ENCODE data around the gene GJC3. TPM values are rescaled to one million over a fixed set of nuclear protein-coding genes. Genes with fewer than 3 reads are reported as not detected.

The GJC3 gene
- total and polyA plus RNA-seq, 9 of the 15 experiments (the other 6 are each of a cell fraction or from before 2014, with no cell fraction given), result 0.10 to 0.45 (median 0.28) TPM; not detected in 1

GRCh38 chr7:99898836-99899235 is 30.6 kb downstream of the GJC3 start:
- no peak for FAIRE-seq
- intact Hi-C loops (cut with micrococcal nuclease), result no loop called here
- CTCF ChIA-PET (ENCODE audit: low intra/inter-chr PET ratio), result no interaction called here
- Histone ChIP-seq H3K27me3 (ENCODE audit: control insufficient read depth in 2 of 2, insufficient read depth in 2 of 2, low read length in 2 of 2) (no peaks in the 10 kb centered on the region), H3K36me3 (ENCODE audit: control insufficient read depth, insufficient read depth, low read length) (peaks cover 36% of the 10 kb centered on the region; the same call in 2 of the 3 replicates), H3K4me1 (replicated peaks in 1 of 2; ENCODE audit: control insufficient read depth in 2 of 2, insufficient read depth in 2 of 2, low read length in 2 of 2) (no peaks in the 10 kb centered on the region; a peak in 2 of 5 replicates), H2AFZ (ENCODE audit: low read depth, low read length) (no peak overlapping the region), H3K27ac (ENCODE audit: extremely low read depth, low read depth, low read length) (no peak overlapping the region), H3K4me2 (ENCODE audit: insufficient read depth, low read length) (no peak overlapping the region), H3K9me1 (ENCODE audit: control insufficient read depth, insufficient read depth, low read length) (no peaks in the 10 kb centered on the region), H3K9ac (ENCODE audit: insufficient read depth in 1 of 2, low read depth in 2 of 2, low read length in 2 of 2) (no peak overlapping the region), H3K9me3 (replicated peaks; ENCODE audit: control insufficient read depth, insufficient read depth, low read depth, low read length) (no peaks in the 10 kb centered on the region), H3K4me3 (no peak overlapping the region), H3K79me2 (ENCODE audit: control insufficient read depth, insufficient read depth, low read length) (no peaks in the 10 kb centered on the region), H4K20me1 (replicated peaks; ENCODE audit: control insufficient read depth, insufficient read depth, low read length) (peaks cover 3% of the 10 kb centered on the region; the same call in 1 of the 2 replicates)
- BruUV-seq (replicated peaks), result no TSS peak
- 52% methylated on average over 3 of the region's 3 CpGs for whole genome bisulfite sequencing (ENCODE audit: insufficient coverage, low coverage, missing lambda C conversion rate)
- POLR2A ChIA-PET, result interaction anchor here (0.6 to 0.9 kb wide), 2 partner anchors 32 to 1110 kb away, joined by 3 to 4 read pairs; no protein-coding TSS in a partner anchor
- no peak for DNase-seq (ENCODE audit: extremely low read depth in 1 of 4, low spot score in 3 of 4)
- in situ Hi-C loops (cut with MboI), result no loop called here
- TF ChIP-seq NR3C1 (CRISPR knock-in tag; IDR thresholded peaks at IDR 0.05), result no peak
- 0 out of 2 replicates have a peak, but pooled peaks have one; percentile 20 for TF ChIP-seq POLR2AphosphoS5 (IDR thresholded peaks at IDR 0.05; ENCODE audit: control insufficient read depth, insufficient read depth, low read depth, low read length)
- ATAC-seq, result peak; percentile 25; the same call in 2 of the 3 replicates

GRCh38 chr7:99898023-99898357 is 31.4 kb downstream of the GJC3 start:
- H3K9me3 ChIP-seq (replicated peaks; ENCODE audit: control insufficient read depth, insufficient read depth, low read depth, low read length), result no peaks in the 10 kb centered on the region
- no peaks in the 10 kb centered on the region for H3K9me1 ChIP-seq (ENCODE audit: control insufficient read depth, insufficient read depth, low read length)
- ATAC-seq (no peak; the same call in 2 of the 3 replicates), FAIRE-seq (no peak), DNase-seq (ENCODE audit: extremely low read depth in 1 of 4, low spot score in 3 of 4) (no peak)
- no peaks in the 10 kb centered on the region; a peak in 2 of 5 replicates for H3K4me1 ChIP-seq (replicated peaks in 1 of 2; ENCODE audit: control insufficient read depth in 2 of 2, insufficient read depth in 2 of 2, low read length in 2 of 2)
- H3K4me3 ChIP-seq, result no peak overlapping the region
- POLR2A ChIA-PET, result interaction anchor here (0.6 to 0.9 kb wide), 3 partner anchors 32 to 1111 kb away, joined by 3 to 4 read pairs (median 4); no protein-coding TSS in a partner anchor
- H2AFZ ChIP-seq (ENCODE audit: low read depth, low read length), result no peak overlapping the region
- H3K79me2 ChIP-seq (ENCODE audit: control insufficient read depth, insufficient read depth, low read length), result no peaks in the 10 kb centered on the region
- intact Hi-C loops (cut with micrococcal nuclease), result no loop called here
- H3K4me2 ChIP-seq (ENCODE audit: insufficient read depth, low read length), result no peak overlapping the region
- no peaks in the 10 kb centered on the region for H3K27me3 ChIP-seq (ENCODE audit: control insufficient read depth in 2 of 2, insufficient read depth in 2 of 2, low read length in 2 of 2)
- CTCF ChIA-PET (ENCODE audit: low intra/inter-chr PET ratio), result no interaction called here
- no peak overlapping the region for H3K27ac ChIP-seq (ENCODE audit: extremely low read depth, low read depth, low read length)
- H4K20me1 ChIP-seq (replicated peaks; ENCODE audit: control insufficient read depth, insufficient read depth, low read length), result no peaks in the 10 kb centered on the region
- no TSS peak for BruUV-seq (replicated peaks)
- no peak overlapping the region for H3K9ac ChIP-seq (ENCODE audit: insufficient read depth in 1 of 2, low read depth in 2 of 2, low read length in 2 of 2)
- TF ChIP-seq SUPT5H (IDR thresholded peaks at IDR 0.05) (0 out of 2 replicates have a peak, but pooled peaks have one; percentile 33), SPI1 (IDR thresholded peaks at IDR 0.05; ENCODE audit: borderline replicate concordance, low read depth, low read length) (no peak)
- 76% methylated on average over 2 of the region's 2 CpGs for WGBS (ENCODE audit: insufficient coverage, low coverage, missing lambda C conversion rate)
- peaks cover 28% of the 10 kb centered on the region; the same call in 2 of the 3 replicates for H3K36me3 ChIP-seq (ENCODE audit: control insufficient read depth, insufficient read depth, low read length)
- in situ Hi-C loops (cut with MboI), result no loop called here

Measured in K562 (cell line).